OCI-LY7 (cell line): ENCODE results near the gene PIGH. TPM values are rescaled to one million over a fixed set of nuclear protein-coding genes. Genes with fewer than 3 reads are reported as not detected.

ENCODE experiments used
- BruUV-seq: library from RNA; stranded (reverse); fragments of 400-500 nt; replicated peaks from 2 replicates; lab custom pipeline; 2021; lab: Mats Ljungman, UMichigan
- CTCF ChIA-PET: fragments of 300-600 bp; sonication (Branson Sonifier 250); formaldehyde crosslinking; loops from one replicate; lab custom pipeline; 2022; ENCODE audit warnings: antibody characterized with exemption; ENCODE audit not compliant: unreplicated experiment; lab: Charles Lee
- POLR2A ChIA-PET: fragments of 300-600 bp; sonication (Branson Sonifier 250); formaldehyde crosslinking; loops from one replicate; lab custom pipeline; 2022; ENCODE audit warnings: antibody characterized with exemption; lab: Charles Lee
- DNase-seq: peaks from one replicate; pipeline ENCODE4 v3.0.0-alpha.2; 2015; ENCODE audit warnings: low spot score
- H2AFZ ChIP-seq: fragments of 200-600 bp; sonication (generic), shearing (Covaris generic); 2 replicates; pipeline ENCODE4 v1.6.1; 2014; ENCODE audit warnings: mild to moderate bottlenecking, antibody characterized with exemption, low read length, moderate library complexity
- H3K27ac ChIP-seq: fragments of 200-600 bp; sonication (generic); 2 replicates; pipeline ENCODE4 v1.5.1; 2014; ENCODE audit warnings: mixed run types, low read depth, mild to moderate bottlenecking, moderate library complexity, low read length, inconsistent platforms; ENCODE audit not compliant: poor library complexity, severe bottlenecking
- H3K36me3 ChIP-seq: fragments of 200-600 bp; sonication (generic); 2 replicates; pipeline ENCODE4 v1.6.1; 2014; ENCODE audit warnings: mild to moderate bottlenecking, antibody characterized with exemption, low read length, moderate library complexity, mixed read lengths; ENCODE audit not compliant: insufficient read depth
- H3K4me1 ChIP-seq: fragments of 200-600 bp; sonication (generic); 2 replicates; pipeline ENCODE4 v1.5.1; 2014; ENCODE audit warnings: mild to moderate bottlenecking, low read length; ENCODE audit not compliant: insufficient read depth, poor library complexity, severe bottlenecking
- H3K4me2 ChIP-seq: fragments of 200-600 bp; sonication (generic); 2 replicates; pipeline ENCODE4 v1.6.1; 2014; ENCODE audit warnings: mild to moderate bottlenecking, low read length
- H3K4me3 ChIP-seq: fragments of 200-600 bp; sonication (generic); 2 replicates; pipeline ENCODE4 v1.5.1; 2014; ENCODE audit warnings: mild to moderate bottlenecking, low read depth, low read length; ENCODE audit not compliant: poor library complexity, severe bottlenecking
- H3K79me2 ChIP-seq: fragments of 200-600 bp; sonication (generic); 2 replicates; pipeline ENCODE4 v1.6.1; 2016; ENCODE audit warnings: low read depth, mild to moderate bottlenecking, low read length, moderate library complexity, mixed read lengths; ENCODE audit not compliant: insufficient read depth
- H3K9me2 ChIP-seq: fragments of 200-600 bp; sonication (generic); 2 replicates; pipeline ENCODE4 v1.6.1; 2016; ENCODE audit warnings: mild to moderate bottlenecking, low read length, mixed read lengths; ENCODE audit not compliant: insufficient read depth
- H3K9me3 ChIP-seq: fragments of 200-600 bp; sonication (generic); 2 replicates; pipeline ENCODE4 v1.6.1; 2014; ENCODE audit warnings: mild to moderate bottlenecking, mixed run types, low read length, mixed read lengths
- H4K20me1 ChIP-seq: fragments of 200-600 bp; sonication (generic); 2 replicates; pipeline ENCODE4 v1.6.1; 2014; ENCODE audit warnings: mild to moderate bottlenecking, antibody characterized with exemption, low read length, moderate library complexity, mixed read lengths; ENCODE audit not compliant: insufficient read depth
- CTCF ChIP-seq: fragments of 200-600 bp; sonication (generic); conservative IDR thresholded peaks from 2 replicates; pipeline ENCODE4 v1.5.1; 2014; ENCODE audit warnings: mild to moderate bottlenecking, antibody characterized with exemption, low read length, moderate library complexity, mixed read lengths
- EZH2phosphoT487 ChIP-seq: fragments of 200-600 bp; sonication (generic); IDR thresholded peaks from 2 replicates; pipeline ENCODE4 v1.6.1; 2018; ENCODE audit warnings: low read depth, borderline replicate concordance, mild to moderate bottlenecking, mixed run types, antibody characterized with exemption, low read length, moderate library complexity, mixed read lengths
- intact Hi-C: fragments of 100-400 bp; cut with micrococcal nuclease; formaldehyde crosslinking; loops from one replicate; pipeline ENCODE4 v1.10.0; 2022; ENCODE audit not compliant: unreplicated experiment
- total RNA-seq, 2 experiments: library from RNA; depleted of rRNA in 1 of 2; stranded (reverse); fragments of >200 nt in 1 of 2; shearing (Covaris generic) in 1 of 2; gene quantifications; 2 replicates each; pipeline ENCODE4 v1.2.3, GENCODE V29; 2014 to 2022

The PIGH gene
- total RNA-seq, 2 experiments from 2014 or later: 15.5 to 23.0 TPM

DNA sequence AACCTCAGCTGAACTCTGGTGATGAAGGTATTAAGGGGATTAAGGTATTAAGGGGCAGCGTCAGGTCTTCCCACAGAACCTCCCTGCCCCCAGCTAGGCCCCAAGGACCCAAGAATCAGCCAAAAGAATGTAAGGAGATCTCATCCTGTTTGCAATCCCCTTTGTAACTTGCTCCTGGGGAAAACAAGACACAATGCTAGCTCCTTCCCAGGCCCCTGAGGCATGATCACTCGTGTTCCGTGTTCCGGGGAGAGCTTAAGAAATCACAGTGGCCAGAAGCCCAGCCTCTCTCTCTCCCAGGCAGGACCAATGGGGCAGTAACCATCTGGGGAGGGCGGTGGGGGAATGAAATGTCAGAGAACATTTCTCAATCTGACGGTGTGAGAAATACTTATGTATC lies 33.2 kb downstream of the PIGH start:
- CTCF ChIA-PET: no interaction called here
- H3K27ac ChIP-seq: no peak overlapping the region
- no peaks in the 10 kb centered on the region for H3K9me2 ChIP-seq
- H4K20me1 ChIP-seq: no peaks in the 10 kb centered on the region
- POLR2A ChIA-PET: interaction anchor here (0.7 kb wide), 1 partner anchor 75 kb away, joined by 3 read pairs; no protein-coding TSS in a partner anchor
- no peaks in the 10 kb centered on the region for H3K79me2 ChIP-seq
- H3K4me3 ChIP-seq: no peak overlapping the region
- no peak for TF ChIP-seq EZH2phosphoT487
- no peak for TF ChIP-seq CTCF
- intact Hi-C loops: no loop called here
- H2AFZ ChIP-seq: no peak overlapping the region
- H3K9me3 ChIP-seq: no peaks in the 10 kb centered on the region
- no peak overlapping the region for H3K4me2 ChIP-seq
- no TSS peak for BruUV-seq
- H3K4me1 ChIP-seq: no peaks in the 10 kb centered on the region
- no peaks in the 10 kb centered on the region for H3K36me3 ChIP-seq
- no peak for DNase-seq

GRCh38 chr14:67564236-67564635 lies 35.8 kb downstream of the PIGH start:
- Histone ChIP-seq H3K79me2 (no peaks in the 10 kb centered on the region), H3K4me3 (no peak overlapping the region), H3K4me1 (no peaks in the 10 kb centered on the region), H3K9me3 (no peaks in the 10 kb centered on the region), H3K36me3 (no peaks in the 10 kb centered on the region), H3K4me2 (no peak overlapping the region), H3K9me2 (no peaks in the 10 kb centered on the region), H4K20me1 (no peaks in the 10 kb centered on the region), H3K27ac (no peak overlapping the region), H2AFZ (no peak overlapping the region)
- DNase-seq: no peak
- ChIA-PET CTCF (no interaction called here), POLR2A (interaction anchor here (0.7 kb wide), 1 partner anchor 129 kb away, joined by 5 read pairs; no protein-coding TSS in a partner anchor)
- no TSS peak for BruUV-seq
- TF ChIP-seq EZH2phosphoT487 (no peak), CTCF (no peak)
- intact Hi-C loops: no loop called here

DNA sequence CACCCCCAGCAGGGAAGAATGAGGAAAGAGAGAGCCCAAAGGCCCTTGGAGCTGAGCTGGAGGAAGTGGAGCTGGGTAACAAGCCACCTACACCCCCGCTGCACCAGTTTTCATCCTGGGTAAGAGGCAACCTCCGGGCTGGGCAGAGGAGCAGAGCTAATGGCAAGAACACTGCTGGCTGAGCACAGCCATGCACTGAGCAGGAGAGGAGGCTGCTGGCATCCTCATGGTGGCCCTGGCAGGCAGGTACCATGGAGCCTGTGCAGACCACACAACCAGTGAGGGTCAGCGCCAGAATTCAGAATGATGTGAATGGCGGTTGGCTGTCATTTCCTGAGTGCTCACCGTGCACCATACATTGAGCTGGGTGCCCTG lies 37.3 kb downstream of the PIGH start:
- no peaks in the 10 kb centered on the region for H3K9me2 ChIP-seq
- H4K20me1 ChIP-seq: no peaks in the 10 kb centered on the region
- no peak overlapping the region for H2AFZ ChIP-seq
- no peak for DNase-seq
- ChIA-PET POLR2A (interaction anchor here (0.6 to 0.7 kb wide), 2 partner anchors 13 to 14 kb away, joined by 3 to 4 read pairs; no protein-coding TSS in a partner anchor), CTCF (no interaction called here)
- H3K79me2 ChIP-seq: no peaks in the 10 kb centered on the region
- no peaks in the 10 kb centered on the region for H3K4me1 ChIP-seq
- H3K4me3 ChIP-seq: no peak overlapping the region
- H3K36me3 ChIP-seq: no peaks in the 10 kb centered on the region
- intact Hi-C loops: no loop called here
- TF ChIP-seq CTCF (no peak), EZH2phosphoT487 (no peak)
- no peaks in the 10 kb centered on the region for H3K9me3 ChIP-seq
- no peak overlapping the region for H3K4me2 ChIP-seq
- no TSS peak for BruUV-seq
- no peak overlapping the region for H3K27ac ChIP-seq
